AG08395 (cell line): ENCODE results near the gene ABCB7.
"Not testable (repeated sequence)": the region's sequence is repeated elsewhere in the genome, so short reads cannot be mapped to it uniquely, and the experiment has no call there.

Experiments
- DNase-seq: peaks from one replicate; pipeline ENCODE4 v3.0.0; 2012; ENCODE audit warnings: mixed read lengths, low spot score

Gene ABCB7

GRCh38 chrX:75096331-75096730 is 59.8 kb downstream of the ABCB7 start:
- DNase-seq: no peak

GRCh38 chrX:75086731-75087195 is 69.3 kb downstream of the ABCB7 start:
- DNase-seq: no peak

- DNase-seq: no peak
Observed at GRCh38 chrX:75084757-75085156, 71.3 kb downstream of the ABCB7 start.

GRCh38 chrX:75076429-75076828 is 79.7 kb downstream of the ABCB7 start:
- no peak for DNase-seq

- DNase-seq: no peak
Observed at GRCh38 chrX:75074475-75074874, 81.6 kb downstream of the ABCB7 start.

- DNase-seq: no peak
Observed at GRCh38 chrX:75071334-75071733, 84.7 kb downstream of the ABCB7 start.

- no peak for DNase-seq
Observed at GRCh38 chrX:75067931-75068330, 88.2 kb downstream of the ABCB7 start.

GRCh38 chrX:75061701-75062100 is 94.4 kb downstream of the ABCB7 start:
- DNase-seq: no peak

GRCh38 chrX:75051047-75051446 is 105.0 kb downstream of the ABCB7 start:
- no peak for DNase-seq

- no peak for DNase-seq
Observed at GRCh38 chrX:75045369-75045768, 110.7 kb downstream of the ABCB7 start.

GRCh38 chrX:75044142-75044541 is 111.9 kb downstream of the ABCB7 start:
- DNase-seq: not testable (repeated sequence)

- DNase-seq: no peak
Observed at GRCh38 chrX:75038925-75039324, 117.2 kb downstream of the ABCB7 start.
